GM08714 (cell line): ENCODE measurements around the gene ARMH1.

ENCODE experiments used
- H3K4me3 ChIP-seq: fragments of 200-500 bp; sonication (Bioruptor generic); 2 replicates; pipeline ENCODE4 v1.5.1; 2014; ENCODE audit warnings: mild to moderate bottlenecking, low read length, inconsistent platforms
- ZNF274 ChIP-seq: IDR thresholded peaks from 2 replicates; pipeline ENCODE4 v1.6.1; 2012; ENCODE audit warnings: mild to moderate bottlenecking, low read depth, low read length

Gene ARMH1

DNA sequence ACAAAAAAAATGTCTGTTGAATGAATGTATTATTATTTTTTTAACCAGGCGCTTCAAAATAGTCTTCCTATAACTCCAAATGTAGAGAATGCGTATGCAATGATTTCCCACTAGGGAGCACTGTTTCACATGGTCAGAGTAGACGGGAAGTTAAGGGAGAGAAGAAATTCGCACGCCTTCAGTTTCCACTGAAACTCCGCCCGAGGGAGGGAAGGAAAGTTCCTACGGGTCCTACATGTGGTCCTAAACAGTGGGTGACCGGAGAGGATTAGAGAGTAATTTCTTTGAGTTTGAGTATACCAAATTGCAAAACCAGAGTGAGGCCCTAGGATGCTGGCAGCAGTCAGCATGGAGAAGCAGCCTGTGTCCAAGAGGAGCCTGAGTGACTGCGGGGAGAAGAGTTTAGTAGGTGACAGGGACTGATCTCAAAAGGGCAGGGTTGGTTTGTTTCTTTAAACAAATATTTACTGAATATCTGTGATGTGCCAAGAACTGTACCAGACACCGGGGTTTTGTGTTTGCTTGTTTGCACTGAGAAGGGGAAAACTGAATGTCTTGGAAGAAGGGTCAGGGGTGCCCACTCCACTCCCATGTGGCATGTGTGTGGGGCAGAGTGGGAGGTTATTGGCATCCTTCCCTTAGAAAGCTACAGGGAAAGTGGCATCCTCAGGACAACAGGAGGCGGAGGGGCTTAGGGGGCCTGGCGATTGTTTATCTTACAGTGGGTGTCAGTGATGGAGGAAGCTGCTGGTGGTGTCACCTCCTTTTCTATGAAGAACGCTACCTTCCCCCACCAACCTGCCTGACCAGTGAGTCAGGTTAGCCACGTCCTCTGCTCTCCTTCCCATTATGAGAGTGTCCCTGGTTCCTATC, 33.7 kb downstream of the ARMH1 start:
- TF ChIP-seq ZNF274, result no peak
- no peak overlapping the region for H3K4me3 ChIP-seq

DNA sequence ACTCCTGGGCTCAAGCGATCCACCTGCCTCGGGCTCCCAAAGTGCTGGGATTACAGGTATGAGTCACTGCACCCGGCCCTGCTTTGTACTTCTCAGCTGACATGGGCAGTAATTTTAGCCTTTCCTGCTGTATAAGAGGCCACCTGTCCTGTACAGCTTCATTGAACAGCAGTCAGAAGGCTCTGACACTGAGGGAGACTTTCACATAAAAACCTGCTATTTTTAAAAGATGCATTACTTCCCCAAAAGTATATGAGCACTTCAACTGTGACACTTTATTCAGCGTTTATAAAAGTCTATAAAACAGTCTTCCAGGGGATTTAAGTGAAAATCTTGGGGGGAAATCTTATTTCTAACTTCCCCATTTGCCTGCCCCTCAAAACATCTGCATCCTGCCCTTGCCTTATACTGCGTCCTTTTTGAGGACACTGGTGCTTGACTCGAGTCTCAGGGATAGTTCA, 38.8 kb downstream of the ARMH1 start:
- no peak overlapping the region; the same call in 1 of the 2 replicates for H3K4me3 ChIP-seq
- no peak for TF ChIP-seq ZNF274

DNA sequence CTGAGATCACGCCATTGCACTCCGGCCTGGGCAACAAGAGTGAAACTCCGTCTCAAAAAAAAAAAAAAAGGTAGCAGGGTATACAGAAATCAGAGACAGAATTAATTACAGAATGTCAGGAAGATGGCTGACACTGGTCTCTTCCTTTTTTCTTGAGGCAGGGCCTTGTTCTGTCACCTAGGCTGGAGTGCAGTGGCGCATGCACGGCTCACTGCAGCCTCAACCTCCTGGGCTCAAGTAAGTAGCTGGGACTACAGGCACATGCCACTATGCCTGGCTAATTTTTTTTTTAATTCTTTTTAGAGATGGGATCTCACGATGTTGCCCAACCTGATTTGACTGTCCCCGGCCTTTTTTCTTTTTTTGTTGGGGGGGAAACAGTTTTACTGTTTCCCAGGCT, 40.0 kb downstream of the ARMH1 start:
- H3K4me3 ChIP-seq, result no peak overlapping the region
- no peak for TF ChIP-seq ZNF274

DNA sequence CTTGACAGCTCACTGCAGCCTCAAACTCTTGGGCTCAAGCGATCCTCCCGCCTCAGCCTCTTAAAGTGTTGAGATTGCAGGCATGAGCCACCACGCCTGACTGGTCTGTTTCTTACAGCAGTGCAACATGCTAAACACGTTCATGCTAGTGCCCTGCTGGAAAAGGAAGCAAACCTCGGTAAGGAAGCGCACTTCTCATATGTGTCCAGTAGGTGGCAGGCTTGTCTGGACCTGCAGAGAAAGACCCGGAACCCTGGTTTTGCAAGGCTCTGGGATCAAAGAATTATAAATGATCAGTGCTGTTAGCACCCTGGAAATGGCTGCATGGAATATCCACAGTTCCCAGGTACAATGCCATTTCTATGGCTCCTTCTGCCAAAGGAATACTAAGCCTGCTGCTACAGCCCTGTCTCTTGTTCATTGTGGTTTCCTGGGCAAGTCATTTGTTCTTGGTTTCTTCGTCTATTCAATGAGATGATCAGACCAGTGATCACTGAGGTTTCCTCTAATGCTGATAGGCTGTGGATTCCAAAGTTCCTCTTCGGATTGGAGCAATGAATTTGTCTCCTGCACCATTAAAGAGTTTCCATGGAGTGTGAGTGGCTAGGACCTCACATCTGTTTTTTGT, 40.5 kb downstream of the ARMH1 start:
- TF ChIP-seq ZNF274, result no peak
- no peak overlapping the region for H3K4me3 ChIP-seq

DNA sequence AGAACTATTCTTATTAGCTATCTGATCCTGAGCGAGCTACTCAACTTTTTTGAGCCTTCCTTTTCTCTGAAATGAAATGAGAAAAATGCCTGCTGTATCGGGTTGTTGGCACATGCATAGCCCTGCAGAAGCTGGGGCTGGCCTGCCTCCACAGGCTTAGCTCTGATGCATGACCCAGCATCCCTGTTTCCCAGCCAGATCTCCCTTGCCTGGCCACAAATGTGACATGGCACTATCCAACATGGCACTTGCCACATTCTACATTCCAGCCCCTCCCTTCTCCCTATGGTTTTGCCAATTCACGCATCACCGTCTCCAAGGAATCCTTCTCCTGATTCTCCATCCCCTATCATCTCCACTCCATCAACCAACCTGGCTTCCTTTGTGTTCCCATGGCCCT, 42.6 kb downstream of the ARMH1 start:
- H3K4me3 ChIP-seq, result no peak overlapping the region
- no peak for TF ChIP-seq ZNF274

DNA sequence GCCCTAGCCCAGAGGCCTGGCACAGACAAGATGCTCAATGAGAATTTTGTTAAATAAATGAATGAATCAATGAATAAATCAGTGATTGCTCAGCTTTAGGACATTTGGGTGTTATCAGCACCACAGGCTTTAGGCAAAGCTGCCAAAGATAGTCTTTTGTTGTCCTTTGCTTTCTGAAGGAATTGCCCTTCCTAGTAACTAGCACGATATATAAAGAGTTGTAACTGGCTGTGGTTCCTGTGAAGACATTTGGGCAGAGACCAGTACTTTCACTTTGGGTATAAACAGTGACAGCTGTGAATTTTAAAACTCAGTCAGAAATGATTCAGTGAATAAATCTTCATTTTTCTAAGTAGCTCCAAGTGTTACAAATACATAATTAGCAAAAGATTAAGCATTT, 43.1 kb downstream of the ARMH1 start:
- H3K4me3 ChIP-seq, result no peak overlapping the region
- no peak for TF ChIP-seq ZNF274

DNA sequence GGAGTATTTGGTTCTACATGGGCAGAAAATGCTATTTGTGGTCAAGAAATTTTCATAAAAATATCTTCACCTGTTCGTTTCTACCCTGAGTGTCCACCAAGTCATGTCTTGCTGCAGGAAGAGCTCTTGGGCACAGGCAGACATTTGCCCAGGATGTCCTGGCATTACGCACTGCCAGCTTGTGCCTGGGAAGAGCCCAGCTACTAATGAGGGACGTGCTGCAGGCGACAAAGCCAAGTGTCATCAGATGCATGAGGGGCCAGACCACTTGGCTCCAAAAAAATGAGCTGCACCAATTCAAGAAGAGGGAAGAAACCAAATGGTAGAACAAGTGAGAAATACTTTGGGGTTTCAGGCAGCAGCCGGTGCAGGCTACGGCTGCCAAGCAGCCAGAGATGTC, 43.6 kb downstream of the ARMH1 start:
- no peak overlapping the region for H3K4me3 ChIP-seq
- no peak for TF ChIP-seq ZNF274

DNA sequence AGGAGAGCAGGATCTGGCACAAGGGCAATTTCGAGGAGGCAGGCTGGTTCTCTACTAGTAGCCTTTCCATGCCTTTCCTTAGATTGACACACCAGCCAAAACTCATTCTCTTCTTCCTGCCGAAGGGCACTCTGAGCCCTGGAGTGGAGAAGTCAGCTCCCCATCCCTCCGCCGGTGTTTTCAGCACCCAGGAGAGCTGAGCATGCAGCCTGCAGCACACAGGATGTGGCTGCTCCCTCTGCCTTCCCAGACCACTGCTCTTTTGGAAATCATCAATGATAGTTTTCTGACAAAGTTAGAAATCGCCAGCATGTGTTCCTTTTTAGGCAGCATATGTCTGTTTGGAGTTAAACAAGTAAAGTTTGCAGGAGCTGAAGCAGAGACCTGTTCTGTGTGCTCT, 44.8 kb downstream of the ARMH1 start:
- H3K4me3 ChIP-seq, result no peak overlapping the region
- TF ChIP-seq ZNF274, result no peak

DNA sequence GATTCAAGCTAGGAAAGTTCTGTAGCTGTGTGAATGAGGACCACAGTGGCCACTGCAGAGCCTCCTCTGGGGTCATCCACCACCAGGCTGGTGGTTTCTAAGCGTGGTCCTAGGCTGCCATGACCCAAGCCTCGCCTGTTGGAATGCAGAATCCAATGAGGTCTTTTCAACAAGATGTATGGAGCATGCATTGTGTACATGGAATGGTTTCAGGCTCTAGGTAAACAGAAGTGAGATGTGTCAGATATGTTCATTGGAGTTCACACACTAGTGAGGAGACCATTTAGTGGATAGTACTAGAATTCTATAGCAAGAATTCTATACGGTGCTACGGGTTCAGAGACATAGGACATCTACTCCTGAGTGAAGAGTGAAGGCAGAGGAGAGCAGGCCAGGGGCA, 45.8 kb downstream of the ARMH1 start:
- no peak for TF ChIP-seq ZNF274
- H3K4me3 ChIP-seq, result no peak overlapping the region

DNA sequence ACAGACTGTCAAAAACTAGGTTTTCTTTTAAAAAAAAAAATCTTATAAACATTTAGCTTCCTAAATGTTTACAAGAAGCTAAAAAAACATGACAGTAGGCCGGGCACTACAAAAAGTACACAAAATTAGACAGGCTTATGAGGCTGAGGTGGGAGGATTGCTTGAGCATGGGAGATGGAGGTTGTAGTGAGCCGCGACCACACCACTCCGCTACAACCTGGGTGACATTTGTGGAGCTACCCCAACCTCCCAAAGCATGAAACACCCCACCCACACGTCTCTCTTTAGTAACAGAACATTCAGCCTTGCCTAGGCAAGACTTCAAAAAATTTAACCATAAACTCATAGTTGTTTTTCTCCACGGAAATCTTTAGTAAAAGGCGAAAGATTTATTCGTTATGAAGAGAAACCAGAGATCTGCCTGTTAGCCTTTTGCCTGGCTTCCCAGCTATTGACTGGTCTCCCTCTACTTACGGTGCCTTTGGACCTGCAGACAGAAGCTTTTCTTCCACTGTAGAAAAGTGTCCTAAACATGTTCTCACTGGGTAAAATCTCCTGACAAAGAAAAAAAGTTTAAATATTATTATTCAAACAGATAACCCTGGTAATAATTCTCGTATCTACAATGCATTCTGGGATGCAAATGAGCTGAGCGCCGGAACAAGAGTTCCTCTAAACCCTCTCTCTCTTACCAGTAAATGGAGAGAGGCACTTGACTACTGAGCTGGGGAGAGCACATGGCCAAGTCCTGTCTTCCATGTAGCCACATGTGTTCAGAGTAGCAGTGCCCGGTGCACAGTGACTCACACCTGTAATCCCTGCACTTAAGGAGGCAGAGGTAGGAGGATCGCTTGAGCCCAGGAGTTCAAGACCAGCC, 47.2 kb downstream of the ARMH1 start:
- TF ChIP-seq ZNF274, result no peak

DNA sequence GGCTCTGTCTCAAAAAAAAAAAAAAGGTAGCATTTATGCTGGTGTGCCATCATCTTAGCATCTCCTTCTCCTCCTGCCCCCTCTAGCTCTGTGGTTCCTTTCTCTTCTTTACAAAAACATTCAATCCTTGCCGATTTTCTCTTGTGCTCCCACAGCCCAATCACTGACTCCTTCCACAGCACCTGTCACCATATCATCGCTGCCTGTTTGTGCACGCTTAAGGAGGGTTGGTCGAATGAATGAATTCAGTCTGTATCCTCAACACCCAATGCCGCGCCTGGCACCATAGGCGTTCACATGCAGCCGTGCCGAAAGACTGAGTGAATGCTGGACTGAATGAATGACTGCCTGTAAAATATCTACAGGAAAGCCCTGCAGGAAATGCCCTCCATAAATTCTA, 48.5 kb downstream of the ARMH1 start:
- TF ChIP-seq ZNF274, result no peak

More for the DNA sequence above, 47.2 kb downstream of the ARMH1 start:
- no peak overlapping the region for H3K4me3 ChIP-seq

DNA sequence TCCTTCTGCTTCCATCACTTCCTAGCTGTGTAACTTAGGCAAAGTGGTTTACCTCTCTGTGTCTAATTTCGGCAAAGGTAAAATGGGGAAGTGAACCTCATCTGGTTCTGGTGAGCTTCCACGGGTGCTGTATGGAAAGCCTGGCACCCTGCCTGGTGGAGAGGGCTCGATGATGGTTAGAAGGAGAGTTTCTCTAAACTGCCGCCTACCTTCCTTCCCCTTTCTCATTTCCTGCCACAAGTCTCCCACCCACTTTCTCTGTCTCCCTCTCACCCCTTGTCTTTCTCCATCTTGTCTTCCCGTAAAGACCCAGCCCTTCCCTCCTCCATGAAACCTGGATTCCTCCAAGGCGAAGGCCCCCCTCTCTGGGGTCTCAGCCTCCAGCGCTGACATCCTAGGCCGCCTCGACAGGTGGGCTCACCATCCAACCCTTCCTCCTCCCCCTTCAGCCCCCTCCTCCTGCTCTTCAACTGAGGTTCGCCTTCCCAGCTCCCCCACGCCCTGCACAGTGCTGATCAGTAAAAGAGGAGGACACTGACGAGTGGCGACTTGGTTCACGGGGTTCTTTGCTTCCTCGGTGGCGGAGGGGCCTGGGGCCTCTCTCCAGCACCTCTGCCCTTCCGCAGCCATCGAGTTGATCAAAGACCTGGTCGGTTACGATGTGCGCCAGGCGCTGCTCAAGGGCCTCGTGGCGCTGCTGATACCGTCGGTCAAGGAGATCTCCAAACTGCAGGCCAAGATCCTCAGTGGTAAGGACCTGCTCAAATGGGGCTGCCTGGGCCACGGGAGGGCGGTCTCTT, 49.2 kb downstream of the ARMH1 start:
- peak overlapping the region; percentile 35; the same call in 1 of the 2 replicates for H3K4me3 ChIP-seq
- TF ChIP-seq ZNF274, result no peak

More for the DNA sequence above, 48.5 kb downstream of the ARMH1 start:
- peak overlapping the region; percentile 35; the same call in 1 of the 2 replicates for H3K4me3 ChIP-seq

DNA sequence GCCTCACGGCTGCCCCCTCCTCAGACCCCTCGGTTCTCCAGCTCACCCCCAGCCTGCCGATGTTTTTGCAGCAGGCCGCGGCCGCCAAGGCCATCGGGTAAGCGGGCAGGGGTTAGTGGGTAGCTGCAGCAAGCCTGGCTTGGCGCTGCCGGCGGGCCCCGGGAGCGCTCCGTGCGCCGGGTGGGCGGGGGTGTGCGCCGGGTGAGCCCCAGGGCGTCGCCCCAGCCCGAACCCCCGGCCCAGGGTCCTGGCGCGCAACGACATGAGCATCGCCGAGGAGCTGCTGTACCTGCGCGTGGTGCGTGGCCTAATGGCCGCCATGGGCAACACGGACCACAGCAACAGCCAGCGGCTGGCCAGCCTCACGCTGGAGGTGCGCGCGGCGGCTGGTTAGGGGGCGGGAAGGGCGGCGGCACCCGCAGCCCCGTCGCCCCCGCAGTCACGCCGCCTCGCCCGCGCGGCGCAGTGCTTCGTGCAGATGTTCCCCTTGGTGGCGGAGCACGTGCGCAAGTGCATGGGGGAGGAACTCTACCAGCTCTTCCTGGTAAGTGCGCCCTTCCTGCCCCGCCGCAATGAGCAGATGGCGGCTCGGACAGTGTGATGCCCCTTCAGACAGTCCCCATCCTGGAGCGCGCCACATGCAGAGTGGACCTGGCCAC, 49.9 kb downstream of the ARMH1 start:
- TF ChIP-seq ZNF274, result no peak
- H3K4me3 ChIP-seq, result no peak overlapping the region
